ENCODE results near the gene DIPK1B.

Gene DIPK1B

GRCh38 chr9:136673088-136673974 lies 39.0 kb upstream of the DIPK1B start:
- no peak for DNase-seq

GRCh38 chr9:136673975-136674785 lies 38.2 kb upstream of the DIPK1B start:
- DNase-seq = no peak

GRCh38 chr9:136674786-136675349 lies 37.5 kb upstream of the DIPK1B start:
- DNase-seq = no peak

- no peak for DNase-seq
These were observed 36.7 kb upstream of the DIPK1B start for GRCh38 chr9:136675477-136676296.

DNA sequence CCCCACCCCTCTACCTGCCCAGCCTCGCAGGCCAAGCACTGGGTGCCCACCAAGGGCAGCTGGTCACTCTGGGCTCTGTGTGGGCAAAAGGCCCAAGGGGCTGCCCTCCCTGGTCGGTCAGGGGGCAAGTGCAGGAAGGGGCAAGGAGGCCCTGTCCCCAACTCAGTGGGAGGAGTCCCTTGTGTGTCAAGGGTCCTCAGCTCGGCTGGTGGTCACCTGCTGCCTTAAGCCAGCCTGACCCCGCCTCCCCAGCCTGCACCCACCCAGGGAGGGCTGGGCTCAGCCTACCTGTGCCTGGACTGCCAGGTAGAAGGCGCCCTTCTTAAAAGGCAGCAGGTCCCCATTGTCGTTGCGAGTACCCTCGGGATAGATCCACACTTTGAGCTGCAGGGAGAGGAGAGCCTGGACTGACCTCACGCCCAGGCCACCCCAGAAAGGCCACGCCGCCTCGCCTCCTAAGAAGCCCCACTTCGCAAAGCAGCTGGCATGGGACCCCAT lies 36.0 kb upstream of the DIPK1B start:
- no peak for DNase-seq

- DNase-seq = no peak
These were observed 35.3 kb upstream of the DIPK1B start for GRCh38 chr9:136676920-136677686.

DNA sequence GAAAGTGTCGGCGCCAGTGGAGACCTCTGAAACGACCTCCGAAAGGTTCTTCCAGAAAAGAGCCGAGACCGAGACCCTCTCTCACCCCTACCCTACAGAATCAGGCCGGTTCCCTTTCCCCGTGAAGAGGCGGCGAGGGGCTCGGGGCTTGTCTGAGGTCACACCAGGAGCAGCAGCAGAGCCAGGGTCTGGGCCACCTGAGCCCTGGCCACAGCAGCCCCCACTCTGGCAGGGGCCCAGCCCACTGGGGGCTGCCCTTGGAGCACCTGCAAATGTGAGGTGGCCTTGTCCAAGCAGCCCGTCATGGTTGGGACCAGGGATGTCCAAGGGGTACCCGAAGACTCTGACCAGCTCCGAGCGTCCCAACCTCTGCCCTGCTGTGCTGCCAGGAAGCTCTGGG lies 34.3 kb upstream of the DIPK1B start:
- DNase-seq = no peak

DNA sequence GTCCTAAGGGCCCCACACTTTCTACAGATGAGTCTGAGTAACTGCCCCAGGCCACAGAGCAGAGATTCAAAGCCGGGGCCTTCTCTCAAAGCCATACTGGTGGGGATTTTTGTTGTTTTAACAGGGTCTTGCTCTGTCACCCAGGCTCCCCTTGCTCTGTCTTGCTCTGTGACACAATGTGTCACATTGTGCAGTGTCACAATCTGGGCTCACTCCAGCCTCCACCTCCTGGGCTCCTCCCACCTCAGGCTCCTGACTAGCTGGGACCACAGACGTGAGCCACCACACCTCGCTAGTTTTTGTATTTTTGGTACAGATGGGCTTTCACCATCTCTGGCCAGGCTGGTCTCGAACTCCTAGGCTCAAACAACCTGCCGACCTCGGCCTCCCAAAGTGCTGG lies 33.7 kb upstream of the DIPK1B start:
- no peak for DNase-seq

- no peak for DNase-seq
These were observed 32.9 kb upstream of the DIPK1B start for GRCh38 chr9:136679431-136679941.

DNA sequence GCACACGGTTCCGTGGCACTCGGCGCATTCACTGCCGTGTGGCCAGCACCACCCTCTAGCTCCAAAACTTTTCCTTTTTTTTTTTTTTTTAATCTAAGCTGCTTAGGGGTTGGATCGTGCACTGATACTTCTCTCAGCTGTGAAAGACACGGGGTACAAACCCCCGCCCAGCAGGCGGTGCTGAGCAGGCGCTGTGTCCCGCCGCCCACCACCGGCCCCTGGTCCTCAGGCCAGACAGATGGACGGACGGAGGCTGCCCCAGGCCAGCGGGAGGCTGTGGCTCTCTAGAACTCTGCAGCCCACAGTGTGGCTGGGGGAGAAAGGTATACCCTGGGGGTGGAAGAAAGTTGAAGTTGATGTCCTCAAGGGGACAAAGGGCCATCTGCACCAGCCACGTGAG lies 31.3 kb upstream of the DIPK1B start:
- DNase-seq = no peak

DNA sequence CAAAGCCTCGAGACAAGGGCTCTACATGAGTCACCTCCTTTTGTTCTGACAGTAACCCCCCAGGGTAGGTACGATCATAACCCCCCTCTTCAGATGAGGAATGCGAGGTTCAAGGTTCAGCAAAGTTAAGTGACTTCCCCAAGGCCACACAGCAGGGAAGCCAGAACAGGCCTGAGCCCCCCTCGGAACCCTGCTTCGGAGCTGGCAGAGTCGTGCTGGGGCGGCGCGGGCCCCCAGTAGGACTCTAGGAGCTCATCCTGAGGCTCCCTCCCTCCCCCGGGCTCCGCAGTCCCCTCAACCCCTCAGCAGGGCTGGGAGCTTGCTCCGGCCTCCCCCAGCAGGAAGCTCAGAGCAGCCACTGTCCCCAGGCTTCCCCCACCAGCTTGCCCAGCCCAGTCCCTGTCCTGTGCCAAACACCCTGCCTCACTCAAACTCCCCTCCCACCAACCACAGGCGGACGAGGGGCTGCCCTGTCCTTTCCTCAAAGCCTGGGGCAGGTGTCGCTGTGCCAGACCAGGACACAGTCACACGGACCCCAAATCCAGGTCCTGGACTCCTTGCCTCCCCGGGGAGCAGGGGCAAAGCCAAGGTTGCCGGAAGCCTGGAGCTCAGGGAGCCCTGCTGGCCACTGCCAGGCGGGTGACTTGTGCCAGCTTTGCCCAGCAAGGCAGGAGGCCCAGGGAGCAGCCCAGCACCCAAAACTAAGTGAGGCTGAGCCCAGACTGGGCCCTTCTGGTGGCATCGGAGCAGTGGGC lies 30.2 kb upstream of the DIPK1B start:
- DNase-seq = no peak

GRCh38 chr9:136682710-136683109 lies 29.7 kb upstream of the DIPK1B start:
- DNase-seq = no peak

GRCh38 chr9:136683173-136683745 lies 29.1 kb upstream of the DIPK1B start:
- DNase-seq = no peak

DNA sequence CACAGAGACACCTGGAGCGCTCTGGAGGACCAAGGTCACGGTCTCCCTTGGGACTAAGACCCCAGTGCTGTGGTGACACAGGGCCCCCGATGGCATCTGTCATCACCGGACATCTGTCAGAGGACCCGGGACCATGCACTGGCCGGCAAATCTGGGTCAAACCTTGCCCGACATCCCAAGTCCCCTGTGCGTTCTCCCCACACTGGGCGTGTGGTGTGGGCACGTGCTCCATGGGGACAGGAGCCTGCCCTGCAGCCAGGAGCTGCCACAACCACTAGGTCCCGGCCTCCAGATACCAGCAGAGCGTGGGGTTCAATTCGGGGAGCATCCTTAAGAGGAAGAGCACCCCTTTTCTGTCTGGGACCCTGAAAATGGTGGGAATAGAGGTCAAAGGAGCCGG lies 28.6 kb upstream of the DIPK1B start:
- DNase-seq = no peak

- DNase-seq = no peak
These were observed 28.0 kb upstream of the DIPK1B start for GRCh38 chr9:136684339-136684738.

- DNase-seq = no peak
These were observed 27.6 kb upstream of the DIPK1B start for GRCh38 chr9:136684799-136685198.

GRCh38 chr9:136685216-136685615 lies 27.2 kb upstream of the DIPK1B start:
- DNase-seq = no peak

GRCh38 chr9:136685790-136686533 lies 26.4 kb upstream of the DIPK1B start:
- no peak for DNase-seq

DNA sequence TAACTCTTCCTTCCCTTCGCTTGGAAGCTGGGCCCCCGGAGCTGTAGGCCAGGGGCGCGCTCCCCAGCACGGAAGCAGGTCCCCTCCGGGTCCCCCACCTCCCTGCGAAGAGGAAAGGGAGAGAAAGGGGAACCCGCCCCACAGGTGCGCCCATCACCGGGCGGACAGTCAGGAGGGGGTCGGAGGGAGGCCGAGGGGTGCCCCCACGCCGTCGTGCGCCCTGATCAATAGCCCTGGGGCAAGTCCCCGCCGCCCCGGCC lies 25.9 kb upstream of the DIPK1B start:
- DNase-seq = no peak

All from NCI-H524 treated with DMSO at 0.1 percent for 48 hours (cell line).